PC-3 (cell line): Measurements from ENCODE around the gene TGFBI.

Source experiments
- CTCF ChIP-seq: fragments of 300-600 bp; sonication (generic); conservative IDR thresholded peaks from 2 replicates; pipeline ENCODE4 v1.5.1; 2017; ENCODE audit warnings: antibody characterized with exemption, low read depth, mild to moderate bottlenecking, low read length
- EZH2 ChIP-seq: fragments of 300-600 bp; sonication (generic); IDR thresholded peaks from one replicate; pipeline ENCODE4 v1.6.1; 2017; ENCODE audit warnings: antibody characterized with exemption, mild to moderate bottlenecking, low read length; ENCODE audit not compliant: unreplicated experiment

GRCh38 chr5:136038635-136039034 is 9.8 kb downstream of the TGFBI start:
- TF ChIP-seq CTCF (no peak), EZH2 (no peak)
